Adrenal gland (tissue), 12 donors: ENCODE results near the gene SERPINB6. TPM values are rescaled to one million over a fixed set of nuclear protein-coding genes. Genes with fewer than 3 reads are reported as not detected.

ENCODE experiments used
- DNase-seq, 7 donors: peaks; one replicate each; pipeline ENCODE4 v3.0.0-alpha.2; 2019 to 2020
- H3K27ac ChIP-seq, 5 donors: fragments of 200-600 bp; sonication (generic) in 4 of 5; 1 replicate in 3 of 5; 2 replicates in 2 of 5; pipeline versions ENCODE4 v1.5.1 to v1.8.0; 2016 to 2020; ENCODE audit warnings: mild to moderate bottlenecking in 1 of 5
- H3K27me3 ChIP-seq: fragments of 200-600 bp; 2 replicates; pipeline ENCODE4 v1.8.0; 2021
- H3K36me3 ChIP-seq, 2 donors: fragments of 200-600 bp; replicated peaks in 1 of 2; 1 replicate in 1 of 2; 2 replicates in 1 of 2; pipeline versions ENCODE4 v1.5.1 to v1.8.0; 2018 to 2022
- H3K4me1 ChIP-seq, 2 donors: fragments of 200-600 bp; replicated peaks in 1 of 2; 1 replicate in 1 of 2; 2 replicates in 1 of 2; pipeline versions ENCODE4 v1.5.1 to v1.8.0; 2018 to 2021
- H3K4me3 ChIP-seq, 4 donors: fragments of 200-600 bp; sonication (generic) in 3 of 4; one replicate each; pipeline ENCODE4 v1.5.1; 2016 to 2018
- H3K9me3 ChIP-seq, 3 donors: fragments of 200-600 bp; sonication (generic) in 1 of 3; replicated peaks in 1 of 3; 1 replicate in 2 of 3; 2 replicates in 1 of 3; pipeline versions ENCODE4 v1.5.1 to v1.8.0; 2016 to 2021
- POLR2A ChIP-seq, 2 donors: fragments of 450-650 bp; IDR thresholded peaks; one replicate each; pipeline ENCODE4 v1.6.1; 2017; ENCODE audit warnings: antibody characterized with exemption in 2 of 2, mild to moderate bottlenecking in 2 of 2, moderate library complexity in 1 of 2
- WGBS, 4 donors: extraction: QIAGEN DNeasy Blood & Tissue Kit in 2 of 4; methylation state at CpG; one replicate each; pipeline versions ENCODE4 v1.1.5 to v1.1.7; 2013 to 2017; 5-methylcytosine and 5-hydroxymethylcytosine counted together
- intact Hi-C, 2 donors: fragments of 100-400 bp; cut with DNase I; formaldehyde crosslinking; loops; one replicate each; pipeline versions ENCODE4 v1.14.1 to v1.15.0; 2022 to 2023
- polyA plus RNA-seq, 3 donors: library from polyadenylated mRNA; stranded (reverse); fragments of 200-250 nt in 2 of 3; fragments of 350-450 nt in 1 of 3; fragmentation: Illumina TruSeq in 1 of 3; extraction: RNeasy Lipid Tissue Mini Kit (QIAGEN cat#74804) in 1 of 3; gene quantifications; one replicate each; pipeline ENCODE4 v1.2.3, GENCODE V29; 2013 to 2014
- total RNA-seq, 9 donors: library from RNA; depleted of rRNA in 4 of 9; stranded (reverse); fragments of >200 nt in 4 of 9; fragments of 120-200 nt in 1 of 9; fragmentation: NEBNext Ultra II Directional in 1 of 9; extraction: Animal tissue kit (Norgen Biotek cat#: 25700) in 1 of 9; gene quantifications; one replicate each; pipeline versions ENCODE4 v1.1.0 to v1.2.4, GENCODE V29; 2013 to 2023
- TF ChIP-seq, protein P1 (sequence below), 6 experiments: fragments of 450-650 bp in 4 of 6; fragments of 200-600 bp in 2 of 6; sonication (generic) in 1 of 6; IDR thresholded peaks; 1 replicate in 5 of 6; 2 replicates in 1 of 6; pipeline versions ENCODE4 v1.5.1 to v1.8.0; 2016 to 2021; ENCODE audit warnings: antibody characterized with exemption in 6 of 6, mild to moderate bottlenecking in 2 of 6, moderate library complexity in 1 of 6
- donor health status: healthy with polysubstance abuse.
- donor health status: Bipolar disorder and iron deficiency.
- donor health status: DM: yes; HTN: yes; CAD: no.
- donor health status: DM: no; HTN: no; CAD: no.
- donor health status: DM: no; HTN: no; CAD: no.
- donor health status: DM: yes; HTN: yes; CAD: no.

Gene SERPINB6
- total and polyA plus RNA-seq, 12 donors, result 132 to 332 (median 209) TPM

DNA sequence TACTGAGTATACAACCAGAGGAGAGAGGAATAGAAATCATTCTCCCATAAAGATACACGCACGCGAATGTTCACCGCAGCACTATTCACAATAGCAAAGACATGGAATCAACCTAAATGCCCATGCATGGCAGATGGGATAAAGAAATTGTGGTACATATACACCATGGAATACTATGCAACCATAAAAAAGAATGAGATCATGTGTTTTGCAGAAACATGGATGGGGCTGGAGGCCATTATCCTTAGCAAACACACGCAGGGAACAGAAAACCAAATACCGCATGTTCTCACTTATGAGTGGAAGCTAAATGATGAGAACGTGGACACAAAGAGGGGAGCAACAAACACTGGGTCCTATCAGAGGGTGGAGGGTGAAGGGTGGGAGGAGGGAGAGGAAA is 3.4 kb downstream of the SERPINB6 start:
- no peak for DNase-seq

DNA sequence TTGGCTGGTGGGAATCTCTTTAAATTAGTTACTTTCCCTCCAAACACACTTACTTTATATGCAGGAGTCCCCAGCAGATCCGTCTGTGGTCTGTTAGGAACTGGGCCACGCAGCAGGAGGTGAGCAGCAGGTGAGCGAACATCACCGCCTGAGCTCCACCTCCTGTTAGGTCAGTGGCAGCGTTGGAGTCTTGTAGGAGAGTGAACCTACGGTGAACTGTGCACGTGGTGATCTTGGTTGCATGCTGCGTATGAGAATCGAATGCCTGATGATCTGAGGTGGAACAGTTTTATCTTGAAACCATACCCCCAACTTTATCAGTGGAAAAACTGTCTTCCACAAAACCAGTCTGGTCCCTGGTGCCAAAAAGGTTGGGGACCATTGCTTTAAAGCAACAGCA is 5.0 kb downstream of the SERPINB6 start:
- 87 to 93% (median 90%) methylated on average over 9 of the region's 9 CpGs for WGBS, 4 donors

More for the DNA sequence above, 3.4 kb downstream of the SERPINB6 start:
- WGBS, 4 donors, result 90 to 99% (median 98%) methylated on average over 7 of the region's 7 CpGs
- H3K4me1 ChIP-seq, result peaks cover 10 to 48% of the 10 kb centered on the region in 2 donors
- intact Hi-C loops, result no loop called here
- no peaks in the 10 kb centered on the region for H3K9me3 ChIP-seq
- H3K27ac ChIP-seq, result no peak overlapping the region
- no peak overlapping the region for H3K4me3 ChIP-seq
- H3K36me3 ChIP-seq, result no peaks in the 10 kb centered on the region
- H3K27me3 ChIP-seq, result no peaks in the 10 kb centered on the region
- no peak for TF ChIP-seq POLR2A (IDR thresholded peaks at IDR 0.05)
- TF ChIP-seq, protein P1, sequence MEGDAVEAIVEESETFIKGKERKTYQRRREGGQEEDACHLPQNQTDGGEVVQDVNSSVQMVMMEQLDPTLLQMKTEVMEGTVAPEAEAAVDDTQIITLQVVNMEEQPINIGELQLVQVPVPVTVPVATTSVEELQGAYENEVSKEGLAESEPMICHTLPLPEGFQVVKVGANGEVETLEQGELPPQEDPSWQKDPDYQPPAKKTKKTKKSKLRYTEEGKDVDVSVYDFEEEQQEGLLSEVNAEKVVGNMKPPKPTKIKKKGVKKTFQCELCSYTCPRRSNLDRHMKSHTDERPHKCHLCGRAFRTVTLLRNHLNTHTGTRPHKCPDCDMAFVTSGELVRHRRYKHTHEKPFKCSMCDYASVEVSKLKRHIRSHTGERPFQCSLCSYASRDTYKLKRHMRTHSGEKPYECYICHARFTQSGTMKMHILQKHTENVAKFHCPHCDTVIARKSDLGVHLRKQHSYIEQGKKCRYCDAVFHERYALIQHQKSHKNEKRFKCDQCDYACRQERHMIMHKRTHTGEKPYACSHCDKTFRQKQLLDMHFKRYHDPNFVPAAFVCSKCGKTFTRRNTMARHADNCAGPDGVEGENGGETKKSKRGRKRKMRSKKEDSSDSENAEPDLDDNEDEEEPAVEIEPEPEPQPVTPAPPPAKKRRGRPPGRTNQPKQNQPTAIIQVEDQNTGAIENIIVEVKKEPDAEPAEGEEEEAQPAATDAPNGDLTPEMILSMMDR (IDR thresholded peaks at IDR 0.05), result no peak

DNA sequence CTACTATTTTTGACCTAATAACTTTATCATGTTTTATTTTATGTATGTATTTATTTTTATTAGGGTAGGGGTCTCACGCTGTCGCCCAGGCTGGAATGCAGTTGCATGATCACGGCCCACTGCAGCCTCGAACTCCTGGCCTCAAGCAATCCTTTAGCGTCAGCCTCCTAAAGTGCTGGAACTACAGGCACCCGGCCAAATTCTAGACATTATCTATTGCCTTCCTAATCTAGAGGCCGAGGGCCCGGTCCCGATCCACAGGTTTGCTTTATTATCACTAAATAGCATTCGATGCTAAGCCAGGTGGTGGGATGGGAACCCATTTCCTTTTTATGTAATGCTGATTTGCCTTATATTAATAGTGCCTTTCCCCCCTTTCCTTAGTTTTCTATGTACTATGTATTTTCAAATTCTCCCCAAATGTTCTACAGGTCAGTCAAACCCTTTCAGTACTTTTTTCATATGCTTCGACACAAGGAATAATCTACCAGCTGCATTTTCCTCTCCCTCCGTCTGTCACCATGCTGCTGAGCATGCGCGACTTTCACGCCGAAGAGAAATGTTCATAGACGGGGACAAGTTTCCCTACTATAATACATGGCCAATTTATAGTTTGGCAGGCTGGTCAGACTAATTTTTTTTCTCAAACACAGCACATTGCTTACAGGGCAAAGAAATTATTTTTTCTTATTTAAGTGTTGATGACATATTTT is 6.4 kb downstream of the SERPINB6 start:
- Histone ChIP-seq H3K27ac (no peak overlapping the region), H3K4me3 (no peak overlapping the region), H3K4me1 (peaks cover 14 to 63% of the 10 kb centered on the region in 2 donors), H3K9me3 (no peaks in the 10 kb centered on the region), H3K27me3 (no peaks in the 10 kb centered on the region), H3K36me3 (no peaks in the 10 kb centered on the region)
- 77 to 79% (median 78%) methylated on average over 17 of the region's 17 CpGs for WGBS, 4 donors
- TF ChIP-seq, protein P1 (IDR thresholded peaks at IDR 0.05), result no peak
- no peak for TF ChIP-seq POLR2A (IDR thresholded peaks at IDR 0.05)
- DNase-seq, result peak in 2 of 7 donors; percentile 14 to 46
- intact Hi-C loops, result no loop called here

More for the DNA sequence above, 5.0 kb downstream of the SERPINB6 start:
- Histone ChIP-seq H3K27ac (peak overlapping the region in 1 of 5 donors; percentile 34), H3K4me3 (no peak overlapping the region), H3K4me1 (peaks cover 14 to 58% of the 10 kb centered on the region in 2 donors), H3K9me3 (no peaks in the 10 kb centered on the region), H3K36me3 (no peaks in the 10 kb centered on the region), H3K27me3 (no peaks in the 10 kb centered on the region)
- TF ChIP-seq, protein P1 (IDR thresholded peaks at IDR 0.05), result no peak
- no peak for TF ChIP-seq POLR2A (IDR thresholded peaks at IDR 0.05)
- intact Hi-C loops, result no loop called here
- peak in 2 of 7 donors; percentile 9 to 50 for DNase-seq

DNA sequence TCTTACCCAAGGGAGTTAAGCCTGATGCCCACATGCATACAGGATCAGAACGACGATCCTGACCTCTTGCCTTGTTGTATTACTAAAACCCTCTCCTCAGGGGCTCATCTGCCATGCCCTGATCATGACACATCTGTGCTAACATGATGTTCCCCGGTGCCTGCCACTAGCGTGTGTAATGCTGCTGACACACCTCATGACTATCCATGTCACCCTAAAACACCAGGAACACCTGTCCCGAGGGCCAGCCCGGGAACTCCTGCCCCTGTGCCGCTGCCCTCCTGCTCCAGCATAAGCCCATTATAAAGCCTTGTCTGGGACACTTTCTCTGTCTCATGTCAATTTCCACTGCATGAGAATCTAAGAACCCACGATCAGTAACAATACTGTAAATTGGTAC is 7.6 kb downstream of the SERPINB6 start:
- peak in 2 of 7 donors; percentile 9 to 49 for DNase-seq
- Histone ChIP-seq H3K27ac (no peak overlapping the region), H3K27me3 (no peaks in the 10 kb centered on the region), H3K9me3 (no peaks in the 10 kb centered on the region), H3K4me1 (peaks cover 14 to 54% of the 10 kb centered on the region in 2 donors), H3K36me3 (no peaks in the 10 kb centered on the region), H3K4me3 (no peak overlapping the region)
- intact Hi-C loops, result no loop called here
- 91 to 100% (median 93%) methylated on average over 8 of the region's 8 CpGs for WGBS, 4 donors
- TF ChIP-seq POLR2A (IDR thresholded peaks at IDR 0.05), result no peak
- TF ChIP-seq, protein P1 (IDR thresholded peaks at IDR 0.05), result no peak
